Liver (tissue), 3 donors: ENCODE measurements around the gene ACYP2.

Source experiments
- ATF3 ChIP-seq: IDR thresholded peaks from 2 replicates; pipeline ENCODE4 v1.6.1; 2016; ENCODE audit warnings: antibody characterized with exemption
- CTCF ChIP-seq: fragments of 150-350 bp; IDR thresholded peaks from 2 replicates; pipeline ENCODE4 v1.5.1; 2017; ENCODE audit warnings: improper control_type of control experiment, low read depth, low read length; ENCODE audit not compliant: missing input control
- EGR1 ChIP-seq, 2 donors: IDR thresholded peaks; 2 replicates each; pipeline ENCODE4 v1.6.1; 2016 to 2018; ENCODE audit warnings: antibody characterized with exemption in 2 of 2, low read depth in 2 of 2
- FOXA1 ChIP-seq: IDR thresholded peaks from 2 replicates; pipeline ENCODE4 v1.6.1; 2016; ENCODE audit warnings: antibody characterized with exemption
- FOXA2 ChIP-seq: IDR thresholded peaks from 2 replicates; pipeline ENCODE4 v1.6.1; 2016; ENCODE audit warnings: antibody characterized with exemption
- GABPA ChIP-seq, 2 donors: IDR thresholded peaks in 1 of 2; conservative IDR thresholded peaks in 1 of 2; 2 replicates each; pipeline ENCODE4 v1.6.1; 2016; ENCODE audit warnings: antibody characterized with exemption in 2 of 2, mild to moderate bottlenecking in 1 of 2, moderate library complexity in 1 of 2
- JUND ChIP-seq, 2 donors: IDR thresholded peaks; 2 replicates each; pipeline ENCODE4 v1.6.1; 2016; ENCODE audit warnings: antibody characterized with exemption in 2 of 2
- MAX ChIP-seq: IDR thresholded peaks from 2 replicates; pipeline ENCODE4 v1.6.1; 2016; ENCODE audit warnings: antibody characterized with exemption
- RAD21 ChIP-seq, 2 donors: IDR thresholded peaks; 2 replicates each; pipeline ENCODE4 v1.6.1; 2016; ENCODE audit warnings: antibody characterized with exemption in 2 of 2, mild to moderate bottlenecking in 2 of 2
- RXRA ChIP-seq, 2 donors: IDR thresholded peaks; 2 replicates each; pipeline ENCODE4 v1.6.1; 2017 to 2018; ENCODE audit warnings: antibody characterized with exemption in 2 of 2, mild to moderate bottlenecking in 1 of 2
- SP1 ChIP-seq: IDR thresholded peaks from 2 replicates; pipeline ENCODE4 v1.6.1; 2018; ENCODE audit warnings: antibody characterized with exemption, mild to moderate bottlenecking
- TAF1 ChIP-seq: conservative IDR thresholded peaks from 2 replicates; pipeline ENCODE4 v1.6.1; 2016; ENCODE audit warnings: antibody characterized with exemption, mild to moderate bottlenecking
- YY1 ChIP-seq: IDR thresholded peaks from 2 replicates; pipeline ENCODE4 v1.6.1; 2016; ENCODE audit warnings: antibody characterized with exemption, mild to moderate bottlenecking
- donor health status: healthy.
- donor health status: healthy.

- TF ChIP-seq CTCF, result no peak
- no peak for TF ChIP-seq JUND (IDR thresholded peaks at IDR 0.05)
- TF ChIP-seq YY1, result no peak
- TF ChIP-seq TAF1, result no peak
- TF ChIP-seq EGR1 (IDR thresholded peaks at IDR 0.05; ENCODE audit: low read depth in 2 of 2), result no peak
- no peak for TF ChIP-seq GABPA (IDR thresholded peaks at IDR 0.05 in 1 of 2, conservative IDR thresholded peaks at IDR 0.05 in 1 of 2)
- no peak for TF ChIP-seq FOXA2
- no peak for TF ChIP-seq RAD21 (IDR thresholded peaks at IDR 0.05)
- no peak for TF ChIP-seq MAX
- no peak for TF ChIP-seq ATF3
- no peak for TF ChIP-seq RXRA (IDR thresholded peaks at IDR 0.05)
- TF ChIP-seq SP1, result no peak
- TF ChIP-seq FOXA1, result no peak
Measured at GRCh38 chr2:54122171-54122935, 6.9 kb downstream of the ACYP2 start.
